Measurements from ENCODE around the gene PRR14. TPM values are rescaled to one million over a fixed set of nuclear protein-coding genes. Genes with fewer than 3 reads are reported as not detected.

Gene PRR14
- polyA plus RNA-seq, 1 experiment: 5.2 TPM

DNA sequence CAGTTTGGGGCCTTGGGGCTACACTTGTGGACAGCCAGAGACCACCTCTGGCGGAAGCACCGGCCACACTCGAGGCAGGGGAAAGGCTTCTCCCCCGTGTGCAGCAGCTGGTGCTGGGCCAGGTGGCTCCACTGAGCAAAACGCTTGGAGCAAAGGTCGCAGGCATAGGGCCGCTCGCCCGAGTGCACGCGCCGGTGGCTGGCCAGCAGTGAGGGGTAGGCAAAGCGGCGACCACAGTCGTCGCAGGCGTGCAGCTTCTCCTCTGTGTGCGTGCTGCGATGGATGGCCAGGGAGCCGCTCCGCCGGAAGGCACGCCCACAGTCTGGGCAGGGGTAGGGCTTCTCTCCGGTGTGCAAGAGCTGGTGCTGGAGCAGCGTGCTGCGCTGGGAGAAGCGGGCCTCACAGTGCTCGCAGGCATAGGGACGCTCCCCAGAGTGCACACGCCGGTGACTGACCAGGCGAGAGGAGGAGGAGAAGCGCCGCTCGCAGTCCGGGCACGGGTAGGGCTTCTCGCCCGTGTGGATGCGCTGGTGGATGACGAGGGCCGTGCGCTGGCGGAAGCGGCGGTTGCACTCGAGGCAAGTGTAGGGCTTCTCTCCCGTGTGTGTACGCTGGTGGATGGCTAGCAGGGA lies 46.3 kb upstream of the PRR14 start:
- TF ChIP-seq CTCF (IDR thresholded peaks at IDR 0.05; ENCODE audit: insufficient read depth, low read depth, low read length): no peak
- Histone ChIP-seq H3K27me3 (ENCODE audit: control insufficient read depth, insufficient read depth, low read length) (no peaks in the 10 kb centered on the region), H3K4me3 (ENCODE audit: low read depth, low read length) (no peak overlapping the region), H3K36me3 (ENCODE audit: control insufficient read depth, insufficient read depth, low read length) (peaks cover 11% of the 10 kb centered on the region)
- no peak for DNase-seq (ENCODE audit: low read depth)
- ChIA-PET CTCF (interaction anchor here (1.9 kb wide), 1 partner anchor 25 kb away, joined by 4 read pairs; no protein-coding TSS in a partner anchor), POLR2A (no interaction called here)

GRCh38 chr16:30605158-30605557 lies 45.6 kb upstream of the PRR14 start:
- Histone ChIP-seq H3K36me3 (ENCODE audit: control insufficient read depth, insufficient read depth, low read length) (peaks cover 11% of the 10 kb centered on the region), H3K4me3 (ENCODE audit: low read depth, low read length) (no peak overlapping the region), H3K27me3 (ENCODE audit: control insufficient read depth, insufficient read depth, low read length) (no peaks in the 10 kb centered on the region)
- no peak for TF ChIP-seq CTCF (IDR thresholded peaks at IDR 0.05; ENCODE audit: insufficient read depth, low read depth, low read length)
- ChIA-PET CTCF (interaction anchor here (1.9 kb wide), 1 partner anchor 24 kb away, joined by 4 read pairs; no protein-coding TSS in a partner anchor), POLR2A (no interaction called here)
- DNase-seq (ENCODE audit: low read depth): no peak

DNA sequence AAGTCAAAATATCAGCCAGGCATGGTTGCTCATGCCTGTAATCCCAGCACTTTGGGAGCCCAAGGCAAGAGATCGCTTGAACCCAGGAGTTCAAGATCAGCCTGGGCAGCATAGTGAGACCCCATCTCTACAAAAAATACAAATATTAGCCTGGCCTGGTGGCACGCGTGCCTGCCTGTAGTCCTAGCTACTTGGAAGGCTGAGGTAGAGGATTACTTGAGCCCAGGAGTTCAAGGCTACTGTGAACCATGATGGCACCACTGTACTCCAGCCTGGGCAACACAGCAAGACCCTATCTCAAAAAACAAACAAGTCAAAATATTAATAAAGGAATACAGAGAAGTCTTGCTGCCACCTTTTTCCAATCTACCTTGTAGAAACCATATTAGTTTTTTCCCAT lies 44.8 kb upstream of the PRR14 start:
- no peak for TF ChIP-seq CTCF (IDR thresholded peaks at IDR 0.05; ENCODE audit: insufficient read depth, low read depth, low read length)
- CTCF ChIA-PET: interaction anchor here (0.9 to 1.4 kb wide), 2 partner anchors 10 to 23 kb away, joined by 3 to 4 read pairs; no protein-coding TSS in a partner anchor
- H3K27me3 ChIP-seq (ENCODE audit: control insufficient read depth, insufficient read depth, low read length): no peaks in the 10 kb centered on the region
- peaks cover 11% of the 10 kb centered on the region for H3K36me3 ChIP-seq (ENCODE audit: control insufficient read depth, insufficient read depth, low read length)
- no peak overlapping the region for H3K4me3 ChIP-seq (ENCODE audit: low read depth, low read length)
- POLR2A ChIA-PET: no interaction called here
- DNase-seq (ENCODE audit: low read depth): no peak

DNA sequence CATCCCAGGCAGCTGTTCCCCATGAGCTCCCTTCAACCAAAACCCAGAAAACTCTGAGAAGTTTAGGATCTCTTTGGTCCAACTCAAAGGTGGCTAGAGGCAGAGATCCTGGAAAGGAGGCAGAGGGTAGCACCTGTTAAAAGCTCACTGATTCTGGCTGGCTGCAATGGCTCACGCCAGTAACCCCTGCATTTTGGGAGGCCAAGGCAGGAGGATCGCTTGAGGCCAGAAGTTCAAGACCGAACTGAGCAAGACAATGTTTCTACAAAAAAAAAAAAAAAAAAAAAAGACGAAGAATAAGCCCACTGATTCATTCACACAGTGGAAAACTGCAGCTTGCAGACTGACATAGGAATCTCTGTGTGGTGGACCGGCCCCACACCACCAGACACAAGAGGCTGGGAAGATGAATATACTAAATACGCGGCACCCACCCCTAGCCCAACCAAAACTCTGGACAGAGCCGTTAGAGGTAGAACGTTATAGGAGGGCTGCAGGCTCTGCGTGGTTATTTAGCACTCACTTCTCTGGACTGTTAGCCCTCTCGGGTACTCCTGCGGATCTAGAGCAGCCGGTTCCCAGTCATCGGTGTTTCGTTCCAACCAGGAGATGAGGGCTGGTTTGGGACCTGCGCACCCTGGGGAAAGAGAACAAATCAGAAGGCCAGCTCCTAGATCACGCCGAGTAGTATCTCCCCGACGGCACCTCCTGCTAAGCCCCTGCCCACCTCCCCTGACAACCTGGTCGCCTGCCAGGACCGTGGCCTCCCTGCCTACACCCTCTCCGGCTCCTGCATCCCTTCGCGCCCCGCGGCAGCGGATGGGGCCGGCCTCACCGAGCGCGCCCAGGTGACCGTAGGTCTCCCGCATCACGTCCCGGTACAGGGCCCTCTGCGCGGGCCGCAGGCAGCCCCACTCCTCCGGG lies 41.5 kb upstream of the PRR14 start:
- DNase-seq (ENCODE audit: low read depth): no peak
- CTCF ChIA-PET: interaction anchor here (0.8 to 2.8 kb wide), 4 partner anchors 11 to 485 kb away, joined by 3 to 16 read pairs (median 4); no protein-coding TSS in a partner anchor
- H3K36me3 ChIP-seq (ENCODE audit: control insufficient read depth, insufficient read depth, low read length): peaks cover 10% of the 10 kb centered on the region
- H3K27me3 ChIP-seq (ENCODE audit: control insufficient read depth, insufficient read depth, low read length): no peaks in the 10 kb centered on the region
- no peak for TF ChIP-seq CTCF (IDR thresholded peaks at IDR 0.05; ENCODE audit: insufficient read depth, low read depth, low read length)
- peak overlapping the region; percentile 72 for H3K4me3 ChIP-seq (ENCODE audit: low read depth, low read length)
- POLR2A ChIA-PET: interaction anchor here (0.6 to 0.7 kb wide), 2 partner anchors 28 to 239 kb away, joined by 4 to 7 read pairs; partner anchors contain the start of gene TBC1D10B
